ENCODE results near the gene DCAF8L2. TPM values are rescaled to one million over a fixed set of nuclear protein-coding genes. Genes with fewer than 3 reads are reported as not detected.
A peak's percentile ranks its signal among the peaks of the same experiment; 100 is the strongest.

Gene DCAF8L2
- polyA plus RNA-seq, 4 donors, result not detected

- no peak for FAIRE-seq
Observed at GRCh38 chrX:27626066-27626465, 35.9 kb downstream of the DCAF8L2 start.

GRCh38 chrX:27633328-27633727 is 43.2 kb downstream of the DCAF8L2 start:
- Histone ChIP-seq H3K4me3 (ENCODE audit: low read depth in 1 of 3, low read length in 3 of 3) (no peak overlapping the region), H3K27me3 (ENCODE audit: control insufficient read depth in 3 of 3, insufficient read depth in 3 of 3, low read length in 3 of 3) (no peaks in the 10 kb centered on the region), H3K4me1 (ENCODE audit: control insufficient read depth in 3 of 3, insufficient read depth in 2 of 3, low read depth in 1 of 3, low read length in 2 of 3) (no peaks in the 10 kb centered on the region), H3K36me3 (ENCODE audit: control insufficient read depth in 3 of 3, insufficient read depth in 2 of 3, low read depth in 1 of 3, low read length in 3 of 3) (no peaks in the 10 kb centered on the region), H3K27ac (ENCODE audit: low read depth in 1 of 3, low read length in 2 of 3) (no peak overlapping the region), H3K9me3 (ENCODE audit: control insufficient read depth in 2 of 2, insufficient read depth in 1 of 2, low read depth in 1 of 2, low read length in 1 of 2) (no peaks in the 10 kb centered on the region)
- DNase-seq (no peak), FAIRE-seq (no peak)
- WGBS, 3 donors, result 62 to 76% (median 70%) methylated on average over 3 of the region's 3 CpGs

More at GRCh38 chrX:27626066-27626465, 35.9 kb downstream of the DCAF8L2 start:
- Histone ChIP-seq H3K9me3 (ENCODE audit: control insufficient read depth in 2 of 2, insufficient read depth in 1 of 2, low read depth in 1 of 2, low read length in 1 of 2) (no peaks in the 10 kb centered on the region), H3K27ac (ENCODE audit: low read depth in 1 of 3, low read length in 2 of 3) (no peak overlapping the region), H3K4me3 (ENCODE audit: low read depth in 1 of 3, low read length in 3 of 3) (no peak overlapping the region), H3K27me3 (ENCODE audit: control insufficient read depth in 3 of 3, insufficient read depth in 3 of 3, low read length in 3 of 3) (no peaks in the 10 kb centered on the region), H3K4me1 (ENCODE audit: control insufficient read depth in 3 of 3, insufficient read depth in 2 of 3, low read depth in 1 of 3, low read length in 2 of 3) (no peaks in the 10 kb centered on the region), H3K36me3 (ENCODE audit: control insufficient read depth in 3 of 3, insufficient read depth in 2 of 3, low read depth in 1 of 3, low read length in 3 of 3) (no peaks in the 10 kb centered on the region)
- WGBS, 3 donors, result 58 to 90% (median 66%) methylated on average over 3 of the region's 3 CpGs
- no peak for DNase-seq

- H3K4me3 ChIP-seq (ENCODE audit: low read depth in 1 of 3, low read length in 3 of 3), result no peak overlapping the region
- no peaks in the 10 kb centered on the region for H3K4me1 ChIP-seq (ENCODE audit: control insufficient read depth in 3 of 3, insufficient read depth in 2 of 3, low read depth in 1 of 3, low read length in 2 of 3)
- DNase-seq (no peak), FAIRE-seq (no peak)
- no peak overlapping the region for H3K27ac ChIP-seq (ENCODE audit: low read depth in 1 of 3, low read length in 2 of 3)
- H3K27me3 ChIP-seq (ENCODE audit: control insufficient read depth in 3 of 3, insufficient read depth in 3 of 3, low read length in 3 of 3), result no peaks in the 10 kb centered on the region
- no peaks in the 10 kb centered on the region for H3K36me3 ChIP-seq (ENCODE audit: control insufficient read depth in 3 of 3, insufficient read depth in 2 of 3, low read depth in 1 of 3, low read length in 3 of 3)
- no peaks in the 10 kb centered on the region for H3K9me3 ChIP-seq (ENCODE audit: control insufficient read depth in 2 of 2, insufficient read depth in 1 of 2, low read depth in 1 of 2, low read length in 1 of 2)
- WGBS, 3 donors, result 17 to 35% (median 25%) methylated on average over 1 of the region's 1 CpG
Observed at GRCh38 chrX:27656581-27656980, 66.4 kb downstream of the DCAF8L2 start.

GRCh38 chrX:27660878-27661277 is 70.7 kb downstream of the DCAF8L2 start:
- no peaks in the 10 kb centered on the region for H3K27me3 ChIP-seq (ENCODE audit: control insufficient read depth in 3 of 3, insufficient read depth in 3 of 3, low read length in 3 of 3)
- no peak overlapping the region for H3K27ac ChIP-seq (ENCODE audit: low read depth in 1 of 3, low read length in 2 of 3)
- no peaks in the 10 kb centered on the region for H3K4me1 ChIP-seq (ENCODE audit: control insufficient read depth in 3 of 3, insufficient read depth in 2 of 3, low read depth in 1 of 3, low read length in 2 of 3)
- H3K4me3 ChIP-seq (ENCODE audit: low read depth in 1 of 3, low read length in 3 of 3), result no peak overlapping the region
- DNase-seq (no peak), FAIRE-seq (no peak)
- H3K9me3 ChIP-seq (ENCODE audit: control insufficient read depth in 2 of 2, insufficient read depth in 1 of 2, low read depth in 1 of 2, low read length in 1 of 2), result no peaks in the 10 kb centered on the region
- no peaks in the 10 kb centered on the region for H3K36me3 ChIP-seq (ENCODE audit: control insufficient read depth in 3 of 3, insufficient read depth in 2 of 3, low read depth in 1 of 3, low read length in 3 of 3)

- Histone ChIP-seq H3K4me3 (ENCODE audit: low read depth in 1 of 3, low read length in 3 of 3) (no peak overlapping the region), H3K9me3 (ENCODE audit: control insufficient read depth in 2 of 2, insufficient read depth in 1 of 2, low read depth in 1 of 2, low read length in 1 of 2) (no peaks in the 10 kb centered on the region), H3K27ac (ENCODE audit: low read depth in 1 of 3, low read length in 2 of 3) (no peak overlapping the region), H3K27me3 (ENCODE audit: control insufficient read depth in 3 of 3, insufficient read depth in 3 of 3, low read length in 3 of 3) (no peaks in the 10 kb centered on the region), H3K4me1 (ENCODE audit: control insufficient read depth in 3 of 3, insufficient read depth in 2 of 3, low read depth in 1 of 3, low read length in 2 of 3) (no peaks in the 10 kb centered on the region), H3K36me3 (ENCODE audit: control insufficient read depth in 3 of 3, insufficient read depth in 2 of 3, low read depth in 1 of 3, low read length in 3 of 3) (no peaks in the 10 kb centered on the region)
- WGBS, 3 donors, result 51 to 79% (median 68%) methylated on average over 2 of the region's 2 CpGs
- DNase-seq, result no peak
- FAIRE-seq, result no peak
Observed at GRCh38 chrX:27671234-27671633, 81.1 kb downstream of the DCAF8L2 start.

- Histone ChIP-seq H3K27ac (ENCODE audit: low read depth in 1 of 3, low read length in 2 of 3) (no peak overlapping the region), H3K4me1 (ENCODE audit: control insufficient read depth in 3 of 3, insufficient read depth in 2 of 3, low read depth in 1 of 3, low read length in 2 of 3) (no peaks in the 10 kb centered on the region), H3K4me3 (ENCODE audit: low read depth in 1 of 3, low read length in 3 of 3) (no peak overlapping the region), H3K27me3 (ENCODE audit: control insufficient read depth in 3 of 3, insufficient read depth in 3 of 3, low read length in 3 of 3) (no peaks in the 10 kb centered on the region), H3K36me3 (ENCODE audit: control insufficient read depth in 3 of 3, insufficient read depth in 2 of 3, low read depth in 1 of 3, low read length in 3 of 3) (no peaks in the 10 kb centered on the region), H3K9me3 (ENCODE audit: control insufficient read depth in 2 of 2, insufficient read depth in 1 of 2, low read depth in 1 of 2, low read length in 1 of 2) (no peaks in the 10 kb centered on the region)
- 82 to 86% (median 85%) methylated on average over 4 of the region's 4 CpGs for WGBS, 3 donors
- FAIRE-seq (no peak), DNase-seq (no peak)
Observed at GRCh38 chrX:27674491-27674890, 84.3 kb downstream of the DCAF8L2 start.

- WGBS, 3 donors, result 91 to 100% (median 100%) methylated on average over 1 of the region's 1 CpG
- no peaks in the 10 kb centered on the region for H3K36me3 ChIP-seq (ENCODE audit: control insufficient read depth in 3 of 3, insufficient read depth in 2 of 3, low read depth in 1 of 3, low read length in 3 of 3)
- no peak for DNase-seq
- no peaks in the 10 kb centered on the region for H3K27me3 ChIP-seq (ENCODE audit: control insufficient read depth in 3 of 3, insufficient read depth in 3 of 3, low read length in 3 of 3)
- H3K4me1 ChIP-seq (ENCODE audit: control insufficient read depth in 3 of 3, insufficient read depth in 2 of 3, low read depth in 1 of 3, low read length in 2 of 3), result no peaks in the 10 kb centered on the region
- no peak for FAIRE-seq
- no peak overlapping the region for H3K4me3 ChIP-seq (ENCODE audit: low read depth in 1 of 3, low read length in 3 of 3)
- no peaks in the 10 kb centered on the region for H3K9me3 ChIP-seq (ENCODE audit: control insufficient read depth in 2 of 2, insufficient read depth in 1 of 2, low read depth in 1 of 2, low read length in 1 of 2)
- H3K27ac ChIP-seq (ENCODE audit: low read depth in 1 of 3, low read length in 2 of 3), result no peak overlapping the region
Observed at GRCh38 chrX:27675493-27675892, 85.3 kb downstream of the DCAF8L2 start.

GRCh38 chrX:27679281-27679680 is 89.1 kb downstream of the DCAF8L2 start:
- H3K9me3 ChIP-seq (ENCODE audit: control insufficient read depth in 2 of 2, insufficient read depth in 1 of 2, low read depth in 1 of 2, low read length in 1 of 2), result no peaks in the 10 kb centered on the region
- no peak overlapping the region for H3K4me3 ChIP-seq (ENCODE audit: low read depth in 1 of 3, low read length in 3 of 3)
- DNase-seq (no peak), FAIRE-seq (no peak)
- WGBS, 3 donors, result 27 to 64% (median 50%) methylated on average over 1 of the region's 1 CpG
- no peaks in the 10 kb centered on the region for H3K36me3 ChIP-seq (ENCODE audit: control insufficient read depth in 3 of 3, insufficient read depth in 2 of 3, low read depth in 1 of 3, low read length in 3 of 3)
- no peak overlapping the region for H3K27ac ChIP-seq (ENCODE audit: low read depth in 1 of 3, low read length in 2 of 3)
- H3K4me1 ChIP-seq (ENCODE audit: control insufficient read depth in 3 of 3, insufficient read depth in 2 of 3, low read depth in 1 of 3, low read length in 2 of 3), result no peaks in the 10 kb centered on the region
- H3K27me3 ChIP-seq (ENCODE audit: control insufficient read depth in 3 of 3, insufficient read depth in 3 of 3, low read length in 3 of 3), result no peaks in the 10 kb centered on the region

- Histone ChIP-seq H3K4me1 (ENCODE audit: control insufficient read depth in 3 of 3, insufficient read depth in 2 of 3, low read depth in 1 of 3, low read length in 2 of 3) (no peaks in the 10 kb centered on the region), H3K9me3 (ENCODE audit: control insufficient read depth in 2 of 2, insufficient read depth in 1 of 2, low read depth in 1 of 2, low read length in 1 of 2) (no peaks in the 10 kb centered on the region), H3K36me3 (ENCODE audit: control insufficient read depth in 3 of 3, insufficient read depth in 2 of 3, low read depth in 1 of 3, low read length in 3 of 3) (no peaks in the 10 kb centered on the region), H3K27me3 (ENCODE audit: control insufficient read depth in 3 of 3, insufficient read depth in 3 of 3, low read length in 3 of 3) (no peaks in the 10 kb centered on the region), H3K4me3 (ENCODE audit: low read depth in 1 of 3, low read length in 3 of 3) (no peak overlapping the region), H3K27ac (ENCODE audit: low read depth in 1 of 3, low read length in 2 of 3) (no peak overlapping the region)
- WGBS, 3 donors, result 33 to 63% (median 44%) methylated on average over 1 of the region's 1 CpG
- FAIRE-seq (no peak), DNase-seq (peak in 1 of 2 donors; percentile 1)
Observed at GRCh38 chrX:27680726-27681125, 90.6 kb downstream of the DCAF8L2 start.

Data from small intestine (tissue), 7 donors.